NT2/D1 (cell line): ENCODE data around the gene C19orf81.

ENCODE experiments used
- SUZ12 ChIP-seq: IDR thresholded peaks from 2 replicates; pipeline ENCODE4 v1.6.1; 2011; ENCODE audit not compliant: insufficient read length, insufficient read depth; ENCODE audit errors: extremely low read depth
- YY1 ChIP-seq: IDR thresholded peaks from 2 replicates; pipeline ENCODE4 v1.6.1; 2011; ENCODE audit not compliant: insufficient read length, insufficient read depth
- ZNF274 ChIP-seq: IDR thresholded peaks from 2 replicates; pipeline ENCODE4 v1.6.1; 2011; ENCODE audit warnings: mild to moderate bottlenecking, low read depth, low read length

- no peak for TF ChIP-seq YY1
- no peak for TF ChIP-seq SUZ12
- no peak for TF ChIP-seq ZNF274
Observed at GRCh38 chr19:50702158-50702870, 53.1 kb downstream of the C19orf81 start.
